NB4 (cell line): ENCODE measurements around the gene CCNY.

ENCODE experiments used
- DNase-seq: peaks from one replicate; pipeline ENCODE4 v3.0.0; 2010; ENCODE audit warnings: low read depth
- H3K4me3 ChIP-seq: one replicate; pipeline ENCODE4 v1.5.1; 2011; ENCODE audit warnings: mild to moderate bottlenecking, low read depth, low read length, moderate library complexity
- MYC ChIP-seq: IDR thresholded peaks from 2 replicates; pipeline ENCODE4 v1.6.1; 2011; ENCODE audit warnings: low read depth, low read length
- POLR2A ChIP-seq: IDR thresholded peaks from 2 replicates; pipeline ENCODE4 v1.6.1; 2011; ENCODE audit warnings: mild to moderate bottlenecking; ENCODE audit not compliant: insufficient read length; ENCODE audit errors: extremely low read depth
- TF ChIP-seq, protein P1 (sequence below): IDR thresholded peaks from 2 replicates; pipeline ENCODE4 v1.6.1; 2011; ENCODE audit warnings: low read depth, low read length
- TF ChIP-seq, protein P2 (sequence below): IDR thresholded peaks from one replicate; pipeline ENCODE4 v1.5.1; 2012; ENCODE audit warnings: low read depth, low read length

The CCNY gene

DNA sequence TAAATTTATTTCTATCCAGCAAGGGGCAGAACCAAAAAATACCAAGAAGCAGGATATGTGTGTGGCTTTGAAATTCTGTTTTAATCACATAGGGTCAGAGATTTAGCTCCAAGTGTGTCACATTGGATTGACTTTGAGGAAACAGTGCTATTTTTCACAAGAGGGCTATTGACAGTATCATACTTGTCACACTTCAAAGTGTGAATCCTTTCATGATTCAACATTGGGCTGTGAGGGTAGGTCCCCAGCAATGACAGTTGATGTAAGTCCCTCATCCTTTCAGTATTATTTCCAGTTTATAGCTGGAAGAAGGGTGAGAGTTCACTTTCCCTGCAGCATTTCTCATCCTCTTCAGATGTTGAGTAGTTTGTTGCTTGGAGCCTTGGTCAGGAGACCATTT is 7.4 kb downstream of the CCNY start:
- H3K4me3 ChIP-seq, result no peak overlapping the region
- TF ChIP-seq, protein P1, sequence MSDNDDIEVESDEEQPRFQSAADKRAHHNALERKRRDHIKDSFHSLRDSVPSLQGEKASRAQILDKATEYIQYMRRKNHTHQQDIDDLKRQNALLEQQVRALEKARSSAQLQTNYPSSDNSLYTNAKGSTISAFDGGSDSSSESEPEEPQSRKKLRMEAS, result no peak
- TF ChIP-seq POLR2A (no peak), MYC (no peak)
- TF ChIP-seq, protein P2, sequence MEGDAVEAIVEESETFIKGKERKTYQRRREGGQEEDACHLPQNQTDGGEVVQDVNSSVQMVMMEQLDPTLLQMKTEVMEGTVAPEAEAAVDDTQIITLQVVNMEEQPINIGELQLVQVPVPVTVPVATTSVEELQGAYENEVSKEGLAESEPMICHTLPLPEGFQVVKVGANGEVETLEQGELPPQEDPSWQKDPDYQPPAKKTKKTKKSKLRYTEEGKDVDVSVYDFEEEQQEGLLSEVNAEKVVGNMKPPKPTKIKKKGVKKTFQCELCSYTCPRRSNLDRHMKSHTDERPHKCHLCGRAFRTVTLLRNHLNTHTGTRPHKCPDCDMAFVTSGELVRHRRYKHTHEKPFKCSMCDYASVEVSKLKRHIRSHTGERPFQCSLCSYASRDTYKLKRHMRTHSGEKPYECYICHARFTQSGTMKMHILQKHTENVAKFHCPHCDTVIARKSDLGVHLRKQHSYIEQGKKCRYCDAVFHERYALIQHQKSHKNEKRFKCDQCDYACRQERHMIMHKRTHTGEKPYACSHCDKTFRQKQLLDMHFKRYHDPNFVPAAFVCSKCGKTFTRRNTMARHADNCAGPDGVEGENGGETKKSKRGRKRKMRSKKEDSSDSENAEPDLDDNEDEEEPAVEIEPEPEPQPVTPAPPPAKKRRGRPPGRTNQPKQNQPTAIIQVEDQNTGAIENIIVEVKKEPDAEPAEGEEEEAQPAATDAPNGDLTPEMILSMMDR, result no peak
- DNase-seq, result no peak

DNA sequence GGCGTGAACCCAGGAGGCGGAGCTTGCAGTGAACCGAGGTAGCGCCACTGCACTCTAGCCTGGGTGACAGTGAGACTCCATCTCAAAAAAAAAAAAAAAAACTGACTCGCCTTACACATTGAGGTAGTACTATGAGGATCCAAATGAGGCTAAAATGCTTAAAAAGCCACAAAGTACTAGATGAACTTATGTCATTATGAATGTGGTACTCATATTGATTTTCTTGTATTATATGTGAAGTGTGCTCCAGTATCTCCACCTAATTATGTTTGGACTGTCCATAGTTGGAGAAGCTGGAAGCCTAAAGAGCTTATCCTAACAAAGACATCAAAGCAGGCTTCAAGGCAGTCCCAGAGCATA is 9.1 kb downstream of the CCNY start:
- no peak for TF ChIP-seq POLR2A
- TF ChIP-seq, protein P1, result no peak
- TF ChIP-seq, protein P2, result no peak
- TF ChIP-seq MYC, result no peak
- DNase-seq, result no peak
- no peak overlapping the region for H3K4me3 ChIP-seq

DNA sequence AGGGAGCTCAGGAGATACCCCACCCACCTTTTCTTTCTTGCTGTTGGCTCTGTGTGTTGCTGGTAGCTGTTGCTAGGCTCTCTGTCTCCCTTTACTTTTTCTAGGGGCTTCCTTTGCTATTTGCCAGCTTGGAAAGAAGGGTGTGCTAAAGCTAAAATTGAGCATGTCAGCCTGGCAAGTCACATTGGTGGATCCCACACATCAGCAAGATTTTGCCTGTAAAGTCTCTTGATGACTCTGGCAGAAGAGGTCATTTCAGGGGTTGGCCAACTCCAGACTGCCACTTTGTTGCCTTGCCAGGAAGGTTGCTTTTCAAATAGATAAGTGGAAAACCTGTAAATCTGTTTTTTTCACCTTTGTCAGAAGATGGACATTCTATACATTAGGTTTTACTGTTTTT is 9.9 kb downstream of the CCNY start:
- TF ChIP-seq, protein P1, result no peak
- TF ChIP-seq POLR2A (no peak), MYC (no peak)
- TF ChIP-seq, protein P2, result no peak
- H3K4me3 ChIP-seq, result no peak overlapping the region
- DNase-seq, result no peak

DNA sequence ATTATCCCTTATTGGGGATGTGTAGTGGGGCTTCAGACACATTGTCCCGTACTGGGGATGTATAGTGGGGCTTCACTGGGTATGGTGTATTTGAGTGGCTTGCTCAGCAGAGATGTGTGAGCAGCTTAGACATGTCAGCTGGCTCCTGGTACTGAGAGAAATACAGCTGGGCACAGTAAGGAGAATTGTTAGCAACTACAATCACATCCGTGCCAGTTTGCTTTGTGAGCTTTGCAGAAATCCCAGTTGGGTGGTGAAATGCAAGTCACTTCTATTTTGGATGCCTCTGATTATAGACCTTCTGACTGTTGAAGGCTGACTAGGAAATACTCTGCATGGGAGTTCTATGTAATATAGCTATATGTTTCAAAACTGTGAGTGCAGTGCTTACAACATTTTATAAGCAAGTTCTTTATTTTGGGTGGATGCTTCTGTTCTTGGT is 10.8 kb downstream of the CCNY start:
- H3K4me3 ChIP-seq, result no peak overlapping the region
- TF ChIP-seq POLR2A, result no peak
- no peak for DNase-seq

DNA sequence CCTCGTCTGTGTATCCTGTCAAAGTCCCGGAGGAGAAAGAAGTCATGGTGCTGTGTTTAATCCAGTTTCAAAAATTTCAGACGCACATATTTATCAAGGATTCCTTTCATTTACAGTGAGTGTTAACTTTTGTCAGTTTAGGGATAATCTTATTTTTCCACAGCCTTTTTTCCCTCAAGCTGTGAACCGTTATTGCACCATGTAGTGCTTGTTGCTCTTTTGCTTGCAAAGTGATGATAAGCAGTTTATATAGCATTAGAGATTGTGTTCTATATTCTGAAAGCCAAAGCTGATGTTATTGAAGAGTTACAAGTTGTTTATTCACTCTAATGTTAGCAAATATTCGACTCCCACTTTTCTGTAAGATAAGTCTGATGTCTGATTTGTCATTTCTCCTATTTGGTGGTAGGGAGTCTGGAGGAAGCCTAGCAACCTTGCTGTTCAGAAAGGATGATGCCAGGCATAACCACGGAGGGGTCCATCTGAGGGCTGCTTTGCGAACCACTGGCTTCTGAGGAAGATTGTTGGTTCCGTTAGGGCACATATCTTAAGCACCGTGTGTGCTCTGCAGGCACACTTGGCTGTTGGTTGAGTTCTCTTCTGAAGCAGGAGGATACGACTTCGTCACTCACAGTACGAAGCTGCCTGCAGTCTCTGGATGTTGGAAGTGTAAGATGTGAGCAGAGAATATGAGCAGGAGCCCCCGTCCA is 11.7 kb downstream of the CCNY start:
- TF ChIP-seq, protein P1, result no peak
- no peak for TF ChIP-seq POLR2A
- TF ChIP-seq MYC, result no peak
- TF ChIP-seq, protein P2, result no peak
- DNase-seq, result no peak
- H3K4me3 ChIP-seq, result no peak overlapping the region

DNA sequence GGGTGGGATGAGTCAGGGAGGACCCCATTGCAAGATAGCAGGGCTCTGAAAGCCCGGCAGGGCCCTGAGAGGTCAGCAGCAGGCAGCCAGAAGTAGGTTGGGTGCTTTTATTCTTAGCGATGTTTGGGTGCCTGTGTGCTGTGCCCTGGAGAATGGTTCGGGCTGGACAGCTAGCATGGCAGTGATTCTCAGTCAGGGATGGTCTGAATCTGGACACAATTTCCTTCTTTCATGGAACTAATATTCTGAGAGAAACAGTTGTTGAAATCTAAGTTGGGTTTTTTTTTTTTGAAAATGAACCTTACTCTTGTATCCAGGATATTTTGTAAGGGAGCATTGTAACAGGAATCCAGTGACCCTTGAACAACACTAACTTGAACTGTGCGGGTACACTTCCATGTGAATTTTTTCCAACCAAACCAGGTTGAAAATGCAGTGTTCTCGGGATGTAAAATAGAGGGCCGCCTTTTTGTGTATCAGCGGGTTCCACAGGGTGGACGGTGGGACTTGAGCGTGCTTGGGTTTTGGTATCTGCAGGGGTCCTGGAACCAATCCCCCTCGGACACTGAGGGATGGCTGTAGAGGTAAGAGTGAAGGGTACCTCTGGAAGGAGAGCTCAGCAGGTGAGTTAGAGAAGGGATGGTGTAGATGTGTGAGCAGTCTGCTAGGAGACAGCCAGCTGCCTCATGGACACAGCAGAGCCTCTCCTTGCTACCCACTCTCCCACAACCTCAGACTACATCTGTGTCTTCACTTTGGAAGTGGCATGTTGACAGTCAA is 12.5 kb downstream of the CCNY start:
- no peak for DNase-seq
- no peak overlapping the region for H3K4me3 ChIP-seq
- TF ChIP-seq, protein P2, result no peak
